Lung (tissue), 12 donors: Measurements from ENCODE around the gene MYO18A. TPM values are rescaled to one million over a fixed set of nuclear protein-coding genes. Genes with fewer than 3 reads are reported as not detected.

Experiments
- ATAC-seq: fragments of 200-7000 bp; cut with Tn5 transposase; one replicate; pipeline ENCODE4 v1.9.1; 2020; ENCODE audit warnings: moderate number of reproducible peaks; ENCODE audit not compliant: insufficient read depth, low FRiP score
- DNase-seq, 3 donors: peaks; one replicate each; pipeline ENCODE4 v3.0.0-alpha.2; 2013 to 2017
- H3K27ac ChIP-seq, 2 donors: one replicate each; pipeline ENCODE4 v1.5.1; 2013; ENCODE audit warnings: mild to moderate bottlenecking in 2 of 2, moderate library complexity in 2 of 2, control low read depth in 1 of 2, inconsistent platforms in 1 of 2, low read depth in 1 of 2, low read length in 1 of 2
- H3K27me3 ChIP-seq, 3 donors: one replicate each; pipeline ENCODE4 v1.5.1; 2013; ENCODE audit warnings: low read length in 2 of 3; ENCODE audit not compliant: control insufficient read depth in 3 of 3, insufficient read depth in 3 of 3
- H3K36me3 ChIP-seq, 4 donors: one replicate each; pipeline ENCODE4 v1.5.1; 2013; ENCODE audit warnings: low read length in 4 of 4, mild to moderate bottlenecking in 1 of 4, moderate library complexity in 1 of 4; ENCODE audit not compliant: control insufficient read depth in 4 of 4, insufficient read depth in 4 of 4
- H3K4me1 ChIP-seq, 5 donors: one replicate each; pipeline ENCODE4 v1.5.1; 2013; ENCODE audit warnings: low read length in 5 of 5, mild to moderate bottlenecking in 2 of 5, moderate library complexity in 1 of 5; ENCODE audit not compliant: control insufficient read depth in 5 of 5, insufficient read depth in 5 of 5
- H3K4me3 ChIP-seq: one replicate; pipeline ENCODE4 v1.5.1; 2013; ENCODE audit warnings: mild to moderate bottlenecking, control low read depth, moderate library complexity
- H3K9ac ChIP-seq, 2 donors: one replicate each; pipeline ENCODE4 v1.5.1; 2013; ENCODE audit warnings: low read length in 2 of 2, control low read depth in 1 of 2; ENCODE audit not compliant: insufficient read depth in 1 of 2
- H3K9me3 ChIP-seq, 4 donors: one replicate each; pipeline ENCODE4 v1.5.1; 2013; ENCODE audit warnings: low read length in 3 of 4, mild to moderate bottlenecking in 1 of 4, moderate library complexity in 1 of 4; ENCODE audit not compliant: control insufficient read depth in 4 of 4, insufficient read depth in 3 of 4
- CTCF ChIP-seq: IDR thresholded peaks from 2 replicates; pipeline ENCODE4 v1.5.1; 2012; ENCODE audit warnings: mild to moderate bottlenecking; ENCODE audit errors: control extremely low read depth, extremely low read depth
- WGBS, 2 donors: extraction: QIAGEN DNeasy Blood & Tissue Kit; methylation state at CpG; one replicate each; pipeline ENCODE4 v1.1.7; 2013; 5-methylcytosine and 5-hydroxymethylcytosine counted together
- polyA plus RNA-seq, 2 donors: library from polyadenylated mRNA; stranded (reverse); fragments of 200-250 nt; gene quantifications; one replicate each; pipeline ENCODE4 v1.2.1, GENCODE V29; 2013
- total RNA-seq, 2 donors: library from RNA; depleted of rRNA in 1 of 2; stranded (reverse); fragments of >200 nt in 1 of 2; gene quantifications; one replicate each; pipeline ENCODE4 v1.2.1, GENCODE V29; 2014 to 2021
- donor health status: control.
- donor health status: control.
- donor health status: Bipolar disorder and iron deficiency.
- donor health status: healthy.
- donor health status: DM: yes; HTN: yes; CAD: no.

MYO18A gene
- total and polyA plus RNA-seq, 4 donors: 19.0 to 65.2 (median 49.3) TPM

- H3K4me3 ChIP-seq: no peak overlapping the region
- TF ChIP-seq CTCF: no peak
- H3K36me3 ChIP-seq: no peaks in the 10 kb centered on the region
- ATAC-seq (no peak), DNase-seq (peak; percentile 69 to 73 (median 71))
- no peaks in the 10 kb centered on the region for H3K9me3 ChIP-seq
- H3K27ac ChIP-seq: peak overlapping the region in 1 of 2 donors; percentile 70
- H3K27me3 ChIP-seq: no peaks in the 10 kb centered on the region
- H3K9ac ChIP-seq: no peak overlapping the region
- H3K4me1 ChIP-seq: peaks cover 7 to 78% (median 52%) of the 10 kb centered on the region in 5 donors
- 67 to 76% methylated on average over 13 of the region's 13 CpGs for WGBS, 2 donors
These were observed 21.5 kb downstream of the MYO18A start for GRCh38 chr17:29158488-29159275.

GRCh38 chr17:29158096-29158487, 22.1 kb downstream of the MYO18A start:
- Histone ChIP-seq H3K36me3 (no peaks in the 10 kb centered on the region), H3K27me3 (no peaks in the 10 kb centered on the region), H3K4me3 (no peak overlapping the region), H3K4me1 (peaks cover 7 to 72% (median 46%) of the 10 kb centered on the region in 5 donors), H3K9ac (no peak overlapping the region), H3K27ac (peak overlapping the region in 1 of 2 donors; percentile 70), H3K9me3 (no peaks in the 10 kb centered on the region)
- ATAC-seq: no peak
- DNase-seq: no peak
- 60 to 73% methylated on average over 11 of the region's 11 CpGs for whole genome bisulfite sequencing, 2 donors
- TF ChIP-seq CTCF: no peak

GRCh38 chr17:29157310-29157709, 22.9 kb downstream of the MYO18A start:
- Histone ChIP-seq H3K27ac (peak overlapping the region in 1 of 2 donors; percentile 54), H3K27me3 (no peaks in the 10 kb centered on the region), H3K4me1 (peaks cover 7 to 64% (median 38%) of the 10 kb centered on the region in 5 donors), H3K36me3 (no peaks in the 10 kb centered on the region), H3K4me3 (no peak overlapping the region), H3K9me3 (no peaks in the 10 kb centered on the region), H3K9ac (no peak overlapping the region)
- DNase-seq (no peak), ATAC-seq (peak; percentile 58)
- 76 to 81% methylated on average over 1 of the region's 1 CpG for WGBS, 2 donors
- TF ChIP-seq CTCF: no peak
